Esophagus muscularis mucosa (tissue), 4 donors: ENCODE results near the gene CNTNAP1.

Experiments used
- EP300 ChIP-seq: sonication (generic); formaldehyde crosslinking; IDR thresholded peaks from one replicate; pipeline ENCODE4 v1.6.1; 2017; ENCODE audit warnings: antibody characterized with exemption
- POLR2A ChIP-seq: fragments of 450-650 bp; IDR thresholded peaks from one replicate; pipeline ENCODE4 v1.6.1; 2017; ENCODE audit warnings: antibody characterized with exemption, moderate library complexity, mild to moderate bottlenecking, low read depth
- TF ChIP-seq, protein P1 (sequence below), 3 experiments: fragments of 200-600 bp in 2 of 3; fragments of 450-650 bp in 1 of 3; sonication (generic) in 2 of 3; IDR thresholded peaks; one replicate each; pipeline ENCODE4 v1.5.1; 2017 to 2019; ENCODE audit warnings: antibody characterized with exemption in 3 of 3, mild to moderate bottlenecking in 2 of 3, moderate library complexity in 1 of 3

GRCh38 chr17:42698736-42699414 lies 16.5 kb downstream of the CNTNAP1 start:
- TF ChIP-seq, protein P1, sequence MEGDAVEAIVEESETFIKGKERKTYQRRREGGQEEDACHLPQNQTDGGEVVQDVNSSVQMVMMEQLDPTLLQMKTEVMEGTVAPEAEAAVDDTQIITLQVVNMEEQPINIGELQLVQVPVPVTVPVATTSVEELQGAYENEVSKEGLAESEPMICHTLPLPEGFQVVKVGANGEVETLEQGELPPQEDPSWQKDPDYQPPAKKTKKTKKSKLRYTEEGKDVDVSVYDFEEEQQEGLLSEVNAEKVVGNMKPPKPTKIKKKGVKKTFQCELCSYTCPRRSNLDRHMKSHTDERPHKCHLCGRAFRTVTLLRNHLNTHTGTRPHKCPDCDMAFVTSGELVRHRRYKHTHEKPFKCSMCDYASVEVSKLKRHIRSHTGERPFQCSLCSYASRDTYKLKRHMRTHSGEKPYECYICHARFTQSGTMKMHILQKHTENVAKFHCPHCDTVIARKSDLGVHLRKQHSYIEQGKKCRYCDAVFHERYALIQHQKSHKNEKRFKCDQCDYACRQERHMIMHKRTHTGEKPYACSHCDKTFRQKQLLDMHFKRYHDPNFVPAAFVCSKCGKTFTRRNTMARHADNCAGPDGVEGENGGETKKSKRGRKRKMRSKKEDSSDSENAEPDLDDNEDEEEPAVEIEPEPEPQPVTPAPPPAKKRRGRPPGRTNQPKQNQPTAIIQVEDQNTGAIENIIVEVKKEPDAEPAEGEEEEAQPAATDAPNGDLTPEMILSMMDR (IDR thresholded peaks at IDR 0.05): no peak
- TF ChIP-seq POLR2A (no peak), EP300 (no peak)
